Measurements from ENCODE around the gene DNASE1L3.

DNASE1L3 gene

GRCh38 chr3:58183891-58184290 is 26.9 kb downstream of the DNASE1L3 start:
- no peak overlapping the region for H3K9ac ChIP-seq (ENCODE audit: low read depth, low read length)
- H3K36me3 ChIP-seq (ENCODE audit: insufficient read depth, low read length) = no peaks in the 10 kb centered on the region; the same call in 1 of the 2 replicates
- H3K9me3 ChIP-seq (ENCODE audit: control insufficient read depth, insufficient read depth, low read length) = no peaks in the 10 kb centered on the region
- peaks cover 6% of the 10 kb centered on the region; the same call in 1 of the 2 replicates for H3K4me1 ChIP-seq (ENCODE audit: insufficient read depth, low read length)

DNA sequence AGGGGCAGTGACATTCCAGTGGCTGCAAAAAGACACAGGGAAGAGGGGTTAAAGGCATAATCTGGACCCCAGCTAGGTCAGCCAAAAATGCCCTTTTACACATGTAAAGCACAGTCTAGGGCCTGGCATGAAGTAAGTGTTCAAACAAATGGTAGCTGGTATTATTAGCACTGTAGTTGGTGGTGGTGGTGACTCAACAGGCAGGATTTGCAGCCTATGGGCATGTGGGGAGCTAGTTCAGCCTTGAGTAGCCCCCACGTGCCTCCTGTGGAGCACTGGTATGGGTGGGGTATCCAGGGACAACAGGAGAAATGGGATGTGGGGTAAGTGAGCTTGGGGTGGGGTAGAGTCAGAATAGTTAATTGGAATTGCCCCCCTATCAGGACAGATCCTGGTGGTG is 27.6 kb downstream of the DNASE1L3 start:
- Histone ChIP-seq H3K4me1 (ENCODE audit: insufficient read depth, low read length) (no peaks in the 10 kb centered on the region), H3K36me3 (ENCODE audit: insufficient read depth, low read length) (no peaks in the 10 kb centered on the region; the same call in 1 of the 2 replicates), H3K9me3 (ENCODE audit: control insufficient read depth, insufficient read depth, low read length) (no peaks in the 10 kb centered on the region), H3K9ac (ENCODE audit: low read depth, low read length) (no peak overlapping the region)

DNA sequence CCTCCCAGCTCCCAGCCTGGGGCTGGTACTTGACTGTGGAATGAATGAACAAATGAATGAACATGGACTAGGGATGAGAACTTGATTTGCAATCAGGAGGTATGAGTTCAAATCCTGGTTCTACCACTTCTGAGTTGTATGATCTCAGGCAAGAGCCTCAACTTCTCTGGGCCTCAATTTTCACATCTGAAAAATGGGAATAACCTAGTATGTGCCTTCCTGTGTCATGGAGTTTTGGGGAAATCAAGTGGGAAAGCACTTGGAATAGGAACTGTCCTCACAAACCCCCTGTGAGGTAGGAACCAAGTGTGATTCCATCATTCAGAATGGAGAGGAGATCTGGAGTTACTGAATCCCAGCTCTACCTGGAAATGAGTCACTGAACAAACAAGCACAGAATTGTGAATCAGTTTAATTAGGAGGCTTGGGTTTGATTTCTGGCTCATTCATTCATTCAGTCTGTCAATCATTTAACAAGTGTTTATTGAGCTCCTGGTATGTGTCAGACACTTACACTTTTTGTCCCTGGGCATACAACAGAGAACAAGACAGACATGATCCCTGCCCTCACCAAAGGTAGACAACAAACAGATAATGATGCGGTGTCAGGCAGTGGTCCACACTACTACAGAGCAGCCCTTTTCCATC is 29.7 kb downstream of the DNASE1L3 start:
- no peaks in the 10 kb centered on the region; the same call in 1 of the 2 replicates for H3K36me3 ChIP-seq (ENCODE audit: insufficient read depth, low read length)
- H3K9me3 ChIP-seq (ENCODE audit: control insufficient read depth, insufficient read depth, low read length) = no peaks in the 10 kb centered on the region
- no peaks in the 10 kb centered on the region; the same call in 1 of the 2 replicates for H3K4me1 ChIP-seq (ENCODE audit: insufficient read depth, low read length)
- H3K9ac ChIP-seq (ENCODE audit: low read depth, low read length) = no peak overlapping the region

GRCh38 chr3:58180099-58180880 is 30.5 kb downstream of the DNASE1L3 start:
- peaks cover 7% of the 10 kb centered on the region; the same call in 1 of the 2 replicates for H3K4me1 ChIP-seq (ENCODE audit: insufficient read depth, low read length)
- no peaks in the 10 kb centered on the region; the same call in 1 of the 2 replicates for H3K36me3 ChIP-seq (ENCODE audit: insufficient read depth, low read length)
- no peak overlapping the region for H3K9ac ChIP-seq (ENCODE audit: low read depth, low read length)
- no peaks in the 10 kb centered on the region for H3K9me3 ChIP-seq (ENCODE audit: control insufficient read depth, insufficient read depth, low read length)

- no peaks in the 10 kb centered on the region for H3K9me3 ChIP-seq (ENCODE audit: control insufficient read depth, insufficient read depth, low read length)
- no peak overlapping the region for H3K9ac ChIP-seq (ENCODE audit: low read depth, low read length)
- H3K4me1 ChIP-seq (ENCODE audit: insufficient read depth, low read length) = peaks cover 13% of the 10 kb centered on the region; the same call in 1 of the 2 replicates
- no peaks in the 10 kb centered on the region; the same call in 1 of the 2 replicates for H3K36me3 ChIP-seq (ENCODE audit: insufficient read depth, low read length)
These were observed 31.3 kb downstream of the DNASE1L3 start for GRCh38 chr3:58179235-58180098.

DNA sequence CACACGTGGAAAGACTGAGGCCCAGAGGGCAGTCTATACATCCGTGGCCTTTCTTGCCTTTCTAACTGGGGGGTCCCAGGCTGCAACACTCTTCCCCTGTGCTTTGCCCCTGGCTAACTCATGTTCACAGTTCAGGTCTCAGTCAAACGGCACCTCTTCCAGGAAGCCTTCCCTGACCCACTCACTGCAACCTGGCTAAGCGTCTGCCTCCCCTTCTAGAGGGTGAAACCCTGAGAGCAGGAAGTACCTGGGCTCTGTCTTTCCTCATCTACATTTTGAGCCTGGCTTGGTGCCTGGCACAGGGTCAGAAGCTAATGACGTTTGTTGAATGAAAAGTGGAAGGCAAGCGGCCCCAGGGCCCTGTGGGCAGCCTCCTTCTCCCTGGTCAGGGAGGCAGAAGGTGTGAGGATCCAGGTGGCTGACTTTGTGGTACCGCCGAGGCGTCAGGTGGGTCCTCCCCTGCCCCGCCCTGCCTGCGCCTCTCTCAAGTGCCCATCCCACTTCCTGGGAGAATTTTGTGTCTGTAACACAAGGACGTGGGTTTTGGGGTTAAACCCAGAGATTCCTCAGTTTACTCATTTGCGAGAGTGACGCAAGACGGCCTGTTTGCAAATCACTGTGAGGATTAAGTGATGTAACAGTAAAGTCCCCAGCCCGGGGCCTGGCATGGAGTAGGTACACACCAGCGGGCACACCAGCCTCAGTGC is 32.1 kb downstream of the DNASE1L3 start:
- H3K4me1 ChIP-seq (ENCODE audit: insufficient read depth, low read length) = peaks cover 19% of the 10 kb centered on the region; the same call in 1 of the 2 replicates
- H3K36me3 ChIP-seq (ENCODE audit: insufficient read depth, low read length) = no peaks in the 10 kb centered on the region; the same call in 1 of the 2 replicates
- H3K9me3 ChIP-seq (ENCODE audit: control insufficient read depth, insufficient read depth, low read length) = no peaks in the 10 kb centered on the region
- H3K9ac ChIP-seq (ENCODE audit: low read depth, low read length) = peak overlapping the region; percentile 58; the same call in 1 of the 2 replicates

- H3K9me3 ChIP-seq (ENCODE audit: control insufficient read depth, insufficient read depth, low read length) = no peaks in the 10 kb centered on the region
- peak overlapping the region; percentile 58 for H3K9ac ChIP-seq (ENCODE audit: low read depth, low read length)
- peaks cover 23% of the 10 kb centered on the region; the same call in 1 of the 2 replicates for H3K4me1 ChIP-seq (ENCODE audit: insufficient read depth, low read length)
- H3K36me3 ChIP-seq (ENCODE audit: insufficient read depth, low read length) = no peaks in the 10 kb centered on the region
These were observed 32.8 kb downstream of the DNASE1L3 start for GRCh38 chr3:58177747-58178527.

GRCh38 chr3:58176827-58177489 is 33.8 kb downstream of the DNASE1L3 start:
- Histone ChIP-seq H3K36me3 (ENCODE audit: insufficient read depth, low read length) (no peaks in the 10 kb centered on the region), H3K9ac (ENCODE audit: low read depth, low read length) (peak overlapping the region; percentile 58; the same call in 1 of the 2 replicates), H3K9me3 (ENCODE audit: control insufficient read depth, insufficient read depth, low read length) (no peaks in the 10 kb centered on the region), H3K4me1 (ENCODE audit: insufficient read depth, low read length) (peaks cover 23% of the 10 kb centered on the region; the same call in 1 of the 2 replicates)

DNA sequence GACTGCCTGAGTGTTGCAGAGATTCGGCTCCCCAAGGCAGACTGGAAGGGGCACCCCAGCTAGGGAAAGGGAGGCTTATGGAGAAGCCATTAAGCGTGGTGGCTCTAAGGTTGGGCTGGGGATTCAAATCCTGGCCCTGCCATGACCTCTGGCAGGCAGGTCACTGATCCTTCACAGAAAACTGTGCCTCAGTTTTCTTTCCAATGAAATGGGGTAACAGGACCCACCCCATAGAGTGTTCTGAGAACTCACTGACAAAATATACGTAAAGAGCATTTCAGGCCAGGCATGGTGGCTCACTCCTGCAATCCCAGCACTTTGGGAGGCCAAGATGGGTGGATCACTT is 34.6 kb downstream of the DNASE1L3 start:
- Histone ChIP-seq H3K9me3 (ENCODE audit: control insufficient read depth, insufficient read depth, low read length) (no peaks in the 10 kb centered on the region), H3K4me1 (ENCODE audit: insufficient read depth, low read length) (peaks cover 23% of the 10 kb centered on the region; the same call in 1 of the 2 replicates), H3K9ac (ENCODE audit: low read depth, low read length) (no peak overlapping the region), H3K36me3 (ENCODE audit: insufficient read depth, low read length) (no peaks in the 10 kb centered on the region)

- no peaks in the 10 kb centered on the region for H3K9me3 ChIP-seq (ENCODE audit: control insufficient read depth, insufficient read depth, low read length)
- H3K36me3 ChIP-seq (ENCODE audit: insufficient read depth, low read length) = 0 out of 2 replicates have a peak, but pooled peaks cover 1% of the 10 kb centered on the region
- peaks cover 23% of the 10 kb centered on the region; the same call in 1 of the 2 replicates for H3K4me1 ChIP-seq (ENCODE audit: insufficient read depth, low read length)
- no peak overlapping the region for H3K9ac ChIP-seq (ENCODE audit: low read depth, low read length)
These were observed 35.2 kb downstream of the DNASE1L3 start for GRCh38 chr3:58175437-58176184.

DNA sequence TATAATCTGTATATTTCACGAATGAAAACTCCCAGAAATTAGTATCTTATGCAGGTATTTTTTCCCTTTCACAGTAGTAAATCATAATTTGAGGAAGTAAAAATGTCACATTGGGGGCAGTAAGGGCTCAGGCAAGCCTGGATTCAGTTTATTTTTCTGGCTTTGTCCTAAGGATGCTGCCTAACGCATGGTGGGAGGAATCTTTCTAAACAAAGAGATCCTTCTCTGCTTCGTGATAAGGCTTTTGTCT is 35.7 kb downstream of the DNASE1L3 start:
- H3K9me3 ChIP-seq (ENCODE audit: control insufficient read depth, insufficient read depth, low read length) = no peaks in the 10 kb centered on the region
- peaks cover 23% of the 10 kb centered on the region; the same call in 1 of the 2 replicates for H3K4me1 ChIP-seq (ENCODE audit: insufficient read depth, low read length)
- no peak overlapping the region for H3K9ac ChIP-seq (ENCODE audit: low read depth, low read length)
- 0 out of 2 replicates have a peak, but pooled peaks cover 5% of the 10 kb centered on the region for H3K36me3 ChIP-seq (ENCODE audit: insufficient read depth, low read length)

GRCh38 chr3:58173669-58174398 is 36.9 kb downstream of the DNASE1L3 start:
- Histone ChIP-seq H3K9me3 (ENCODE audit: control insufficient read depth, insufficient read depth, low read length) (no peaks in the 10 kb centered on the region), H3K36me3 (ENCODE audit: insufficient read depth, low read length) (peaks cover 7% of the 10 kb centered on the region; the same call in 1 of the 2 replicates), H3K9ac (ENCODE audit: low read depth, low read length) (no peak overlapping the region), H3K4me1 (ENCODE audit: insufficient read depth, low read length) (peaks cover 23% of the 10 kb centered on the region; the same call in 1 of the 2 replicates)

Data from ES-I3 (cell line).